HG03103 (cell line): ENCODE measurements around the gene CTAG1B.
"Not testable (repeated sequence)": the region's sequence is repeated elsewhere in the genome, so short reads cannot be mapped to it uniquely, and the experiment has no call there.

Source experiments
- ATAC-seq: cut with Tn5 transposase; IDR thresholded peaks from one replicate; pipeline ENCODE4 v1.9.1; 2021; ENCODE audit warnings: low read depth; ENCODE audit not compliant: unreplicated experiment

Gene CTAG1B

DNA sequence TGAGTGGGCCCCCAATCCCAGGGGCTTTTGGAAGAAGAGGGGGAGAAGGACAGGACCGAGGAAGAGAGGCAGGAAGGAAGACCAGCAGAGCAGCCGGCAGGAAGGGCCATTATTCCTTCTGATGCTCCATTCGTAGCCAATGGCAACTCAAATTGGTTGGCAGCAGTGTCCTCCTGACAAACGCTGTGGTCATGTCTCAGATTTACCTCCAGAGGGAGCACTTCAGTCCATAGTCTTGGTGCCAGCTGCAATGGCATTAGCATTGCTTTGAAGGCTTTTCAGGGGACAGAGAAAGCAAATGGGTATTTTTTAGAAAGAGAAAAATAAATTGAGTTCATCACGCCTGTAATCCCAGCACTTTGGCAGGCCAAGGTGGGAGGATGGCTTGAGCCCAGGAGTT lies 9.9 kb upstream of the CTAG1B start:
- not testable (repeated sequence) for ATAC-seq

DNA sequence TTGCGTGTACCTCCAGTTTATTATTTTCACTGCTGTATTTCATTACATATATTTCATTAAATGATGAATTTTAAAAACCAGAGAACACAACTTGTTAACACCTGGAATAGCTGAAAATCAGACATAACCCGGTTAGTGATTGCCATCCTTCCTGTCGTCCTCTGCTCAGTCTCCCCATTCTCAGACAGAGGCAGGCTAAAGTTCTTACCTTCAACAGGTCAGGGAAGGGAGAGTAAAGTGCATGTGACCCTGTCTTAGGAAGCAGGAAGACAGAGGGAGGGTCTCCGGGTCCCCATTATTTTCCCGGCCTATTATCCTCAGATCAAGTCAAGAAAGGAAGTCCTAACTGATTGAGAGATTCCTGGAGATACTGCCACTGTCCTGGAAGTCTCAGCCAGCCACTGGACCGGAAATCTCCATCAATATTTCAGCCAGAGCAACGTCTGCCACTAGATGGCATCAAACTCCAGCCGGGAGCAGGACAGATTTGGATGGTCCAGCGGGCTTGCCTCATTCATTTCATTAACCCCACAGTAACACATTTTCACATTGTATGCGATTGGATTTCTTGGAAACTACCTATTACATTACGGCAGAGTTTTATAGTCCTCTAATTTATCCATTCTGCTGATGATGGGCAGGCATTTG lies 1.8 kb upstream of the CTAG1B start:
- ATAC-seq: not testable (repeated sequence)

DNA sequence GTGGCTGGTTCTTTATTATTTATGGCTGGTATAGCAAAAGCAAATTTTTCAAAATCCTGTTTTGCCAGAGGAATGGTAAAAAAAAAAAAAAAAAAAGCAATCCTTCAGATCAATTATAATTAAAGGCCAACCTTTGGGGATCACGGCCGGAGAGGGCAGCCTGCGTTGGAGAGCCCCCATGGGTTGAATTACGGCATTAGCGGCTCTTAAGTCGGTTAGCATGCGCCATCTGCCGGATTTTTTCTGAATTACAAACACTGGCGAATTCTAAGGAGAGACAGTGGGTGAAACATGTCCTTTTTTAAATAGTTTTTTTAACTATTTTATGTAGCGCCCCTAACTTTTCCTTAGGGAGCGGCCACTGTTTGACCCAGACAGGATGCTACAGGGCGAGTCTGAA lies 5.5 kb downstream of the CTAG1B start:
- not testable (repeated sequence) for ATAC-seq

DNA sequence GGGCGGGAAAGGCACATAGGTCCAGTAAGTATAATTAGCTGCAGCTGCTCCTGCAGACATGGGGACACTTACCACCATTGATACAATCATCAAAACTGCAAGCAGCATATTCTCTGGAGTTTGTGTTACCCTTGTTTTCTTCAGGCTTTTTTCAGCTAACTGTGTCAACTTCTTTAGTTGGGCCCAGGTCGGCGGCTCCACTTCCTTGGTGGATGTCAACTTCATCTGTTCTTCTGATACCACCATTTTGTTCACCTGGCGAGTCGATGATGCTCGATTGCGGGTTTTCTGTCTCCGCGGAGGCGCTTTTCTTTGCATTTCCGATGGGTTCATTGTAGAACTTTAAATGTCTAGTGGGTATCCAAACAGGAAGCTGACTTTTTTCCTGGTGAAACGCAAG lies 7.9 kb downstream of the CTAG1B start:
- not testable (repeated sequence) for ATAC-seq

DNA sequence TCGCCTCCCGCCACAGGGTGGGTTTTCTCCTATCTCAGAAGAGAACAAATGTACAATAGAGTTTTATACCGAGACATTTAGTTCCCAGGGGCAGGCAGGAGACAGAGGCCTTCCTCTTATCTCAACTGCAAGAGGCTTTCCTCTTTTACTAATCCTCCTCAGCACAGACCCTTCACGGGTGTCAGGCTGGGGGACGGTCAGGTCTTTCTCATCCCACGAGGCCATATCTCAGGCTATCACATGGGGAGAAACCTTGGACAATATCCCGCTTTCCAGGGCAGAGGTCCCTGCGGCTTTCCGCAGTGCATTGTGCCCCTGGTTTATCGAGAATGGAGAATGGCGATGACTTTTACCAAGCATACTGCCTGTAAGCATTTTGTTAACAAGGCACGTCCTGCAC lies 10.3 kb downstream of the CTAG1B start:
- not testable (repeated sequence) for ATAC-seq

DNA sequence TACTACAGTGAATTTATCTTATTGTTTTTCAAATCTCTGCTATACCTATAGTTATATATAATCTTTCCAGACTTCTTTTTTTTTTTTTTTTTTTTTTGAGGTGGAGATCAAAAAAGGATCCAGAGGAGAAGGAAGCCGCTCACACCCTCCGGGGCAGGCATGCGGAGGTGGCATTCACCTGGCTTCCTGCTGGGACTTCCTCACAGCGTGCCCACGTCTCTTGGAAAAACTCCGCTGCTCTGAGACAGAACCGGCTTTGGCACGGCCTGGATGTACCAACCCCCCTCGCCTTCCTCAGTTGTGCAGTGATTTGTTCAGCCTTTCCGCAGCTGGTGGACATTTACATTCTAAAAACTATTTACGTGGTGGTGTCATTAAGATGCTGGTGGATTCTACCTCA lies 11.1 kb downstream of the CTAG1B start:
- not testable (repeated sequence) for ATAC-seq

DNA sequence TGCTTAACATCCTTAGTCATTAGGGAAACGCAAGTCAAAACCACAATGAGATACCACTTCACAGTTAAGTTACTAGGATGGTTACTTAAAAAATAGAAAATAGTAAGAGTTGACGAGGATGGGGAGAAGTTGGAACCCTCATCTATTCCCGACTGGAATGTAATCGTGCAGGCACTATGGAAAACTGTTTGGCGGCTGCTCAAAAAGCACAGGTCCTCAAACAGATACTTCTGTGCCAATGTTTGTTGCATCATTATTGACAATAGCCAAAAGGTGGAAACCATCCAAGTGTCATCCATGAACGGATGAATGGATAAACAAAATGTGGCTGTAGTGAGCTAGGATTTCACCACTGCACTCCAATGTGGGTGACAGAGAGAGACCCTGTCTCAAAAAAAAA lies 11.7 kb downstream of the CTAG1B start:
- no peak for ATAC-seq

DNA sequence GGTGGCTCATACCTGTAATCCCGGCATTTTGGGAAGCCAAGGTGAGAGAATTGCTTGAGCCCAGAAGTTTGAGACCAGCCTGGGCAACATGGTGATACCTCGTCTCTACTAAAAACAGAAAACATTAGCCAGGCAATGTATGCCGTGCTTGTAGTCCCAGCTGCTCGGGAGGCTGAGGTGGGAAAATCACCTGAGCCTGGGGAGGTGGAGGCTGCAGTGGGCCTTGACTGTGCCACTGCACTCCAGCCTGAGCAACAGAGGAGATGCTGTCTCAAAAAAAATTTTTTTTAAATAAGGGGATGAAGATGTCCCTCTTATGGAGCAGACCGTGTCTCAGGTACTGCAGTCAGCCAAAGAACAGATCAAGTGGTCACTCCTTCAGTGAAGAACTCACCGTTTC lies 13.5 kb downstream of the CTAG1B start:
- ATAC-seq: no peak

DNA sequence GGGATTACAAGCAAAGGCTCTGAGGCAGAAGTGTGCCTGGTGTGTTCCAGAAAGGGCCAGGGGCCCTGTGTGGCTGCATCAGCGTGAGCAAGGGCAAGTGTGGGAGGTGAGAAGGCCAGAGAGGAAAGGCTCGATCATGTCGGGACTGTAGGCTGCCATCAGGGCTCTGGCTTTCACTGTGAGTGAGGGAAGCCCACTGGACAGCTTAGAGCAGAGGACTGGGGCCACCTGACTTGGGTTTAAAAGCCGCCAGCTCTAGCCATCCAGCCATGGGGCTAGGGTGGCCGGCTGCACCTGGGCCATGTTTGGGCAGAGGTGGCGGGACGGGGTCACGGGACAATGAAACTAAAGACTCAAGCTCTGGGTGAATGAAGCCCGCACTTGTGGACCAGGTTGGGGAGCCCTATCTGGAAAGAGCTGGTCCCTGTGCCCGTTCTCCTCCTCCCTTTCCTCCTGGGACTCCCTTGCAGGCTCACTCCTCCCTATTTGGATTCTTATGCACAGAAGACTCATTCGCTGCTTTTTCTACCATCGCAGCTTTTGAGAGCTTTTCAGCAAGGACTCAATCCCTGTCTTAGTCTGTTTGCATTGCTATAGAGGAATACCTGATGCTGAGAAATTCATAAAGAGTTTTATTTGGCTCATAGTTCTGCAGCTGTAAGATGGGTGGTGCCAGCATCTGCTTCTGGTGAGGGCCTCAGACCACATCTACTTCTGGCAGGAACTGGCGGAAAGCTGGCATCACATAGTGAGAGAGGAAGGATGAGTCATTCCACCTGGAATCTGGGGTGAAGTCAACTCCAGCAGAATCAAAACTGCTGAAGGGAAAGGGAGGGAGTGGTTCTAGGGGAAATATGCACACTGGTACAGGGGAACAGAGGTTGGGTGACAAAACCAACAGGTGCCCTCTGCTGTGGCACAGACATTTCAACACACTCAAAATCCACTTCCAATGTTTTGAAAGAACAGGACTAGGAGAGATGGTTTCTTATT lies 15.3 kb downstream of the CTAG1B start:
- ATAC-seq: no peak

DNA sequence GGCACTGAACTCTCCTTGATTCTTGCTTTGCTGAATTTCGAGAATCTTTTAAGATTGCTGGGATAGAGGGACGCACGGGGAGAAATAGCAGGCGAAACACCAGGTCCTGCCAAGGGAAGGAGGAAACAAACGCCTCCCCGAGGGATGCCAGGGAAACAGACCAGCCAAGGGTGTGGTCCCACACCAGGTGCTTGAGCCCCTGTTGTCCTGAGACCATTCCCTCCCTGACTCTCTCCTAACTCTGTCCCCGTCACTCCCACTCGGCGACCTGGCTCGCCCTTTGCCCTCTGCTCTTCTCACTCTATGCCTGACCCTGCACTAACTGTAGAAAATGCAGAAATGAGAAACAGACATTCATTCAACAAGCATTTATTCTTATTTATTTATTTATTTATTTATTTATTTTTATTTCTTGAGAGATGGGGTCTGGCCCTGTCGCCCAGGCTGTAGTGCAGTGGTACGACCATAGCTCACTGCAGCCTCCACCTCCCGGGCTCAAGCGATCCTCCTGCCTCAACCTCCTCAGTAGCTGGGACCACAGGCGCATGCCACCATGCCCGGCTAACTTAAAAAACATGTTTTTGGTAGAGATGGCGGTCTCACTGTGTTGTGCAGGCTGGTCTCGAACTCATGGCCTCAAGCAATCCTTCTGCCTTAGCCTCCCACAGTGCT lies 16.2 kb downstream of the CTAG1B start:
- no peak for ATAC-seq

GRCh38 chrX:154602226-154602625 lies 16.9 kb downstream of the CTAG1B start:
- ATAC-seq: no peak

DNA sequence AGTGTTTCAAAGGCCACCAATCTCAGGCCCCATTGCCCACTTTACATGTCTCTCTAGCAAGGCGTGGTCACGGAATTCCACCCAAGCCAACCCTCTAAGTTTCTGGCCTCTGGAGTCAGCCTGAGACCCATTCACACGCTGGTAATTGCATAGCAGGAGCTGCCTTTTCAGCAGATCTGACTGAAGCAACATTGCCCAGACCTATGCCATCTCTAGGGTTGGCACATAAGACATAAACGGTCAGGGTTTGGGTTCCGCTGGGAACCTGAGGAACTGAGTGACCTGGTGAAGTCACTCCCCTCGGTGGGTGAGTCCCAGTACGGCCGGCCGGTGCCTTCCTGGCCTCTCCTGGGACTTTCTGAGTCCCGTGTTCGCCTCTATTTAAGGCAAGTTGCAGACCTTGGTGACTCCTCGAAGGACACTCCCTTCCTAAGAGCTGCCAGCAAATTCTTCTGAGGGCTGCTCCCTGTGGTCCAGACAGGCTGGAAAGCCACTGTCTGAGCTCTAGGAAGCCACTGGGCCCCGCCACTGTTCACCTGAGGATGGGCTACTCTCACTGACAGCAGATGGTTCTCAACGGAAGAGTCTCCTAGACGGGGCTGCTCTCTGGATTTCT lies 18.2 kb downstream of the CTAG1B start:
- no peak for ATAC-seq

DNA sequence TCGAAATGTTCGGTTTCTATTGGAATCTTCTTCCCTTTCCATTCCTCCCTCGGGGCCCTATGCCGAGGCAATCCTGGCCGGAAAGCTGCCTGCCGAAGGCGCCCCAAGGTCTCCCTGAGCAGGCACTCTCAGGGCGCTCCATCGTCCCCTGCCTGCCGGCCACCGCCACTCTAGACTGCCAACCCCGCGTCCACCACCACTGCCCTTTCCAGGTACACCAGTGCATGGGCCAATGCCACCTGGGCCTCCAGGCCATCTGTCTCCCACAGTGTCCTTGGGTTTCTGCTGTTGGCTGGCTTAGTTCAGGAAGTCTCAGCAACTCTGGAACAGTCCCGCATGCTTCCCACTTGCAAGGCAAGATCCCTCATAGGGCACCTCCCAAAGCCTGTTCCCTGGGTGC lies 19.6 kb downstream of the CTAG1B start:
- ATAC-seq: no peak

- ATAC-seq: no peak
These were observed 20.4 kb downstream of the CTAG1B start for GRCh38 chrX:154598656-154599055.

- ATAC-seq: no peak
These were observed 21.9 kb downstream of the CTAG1B start for GRCh38 chrX:154597221-154597620.

DNA sequence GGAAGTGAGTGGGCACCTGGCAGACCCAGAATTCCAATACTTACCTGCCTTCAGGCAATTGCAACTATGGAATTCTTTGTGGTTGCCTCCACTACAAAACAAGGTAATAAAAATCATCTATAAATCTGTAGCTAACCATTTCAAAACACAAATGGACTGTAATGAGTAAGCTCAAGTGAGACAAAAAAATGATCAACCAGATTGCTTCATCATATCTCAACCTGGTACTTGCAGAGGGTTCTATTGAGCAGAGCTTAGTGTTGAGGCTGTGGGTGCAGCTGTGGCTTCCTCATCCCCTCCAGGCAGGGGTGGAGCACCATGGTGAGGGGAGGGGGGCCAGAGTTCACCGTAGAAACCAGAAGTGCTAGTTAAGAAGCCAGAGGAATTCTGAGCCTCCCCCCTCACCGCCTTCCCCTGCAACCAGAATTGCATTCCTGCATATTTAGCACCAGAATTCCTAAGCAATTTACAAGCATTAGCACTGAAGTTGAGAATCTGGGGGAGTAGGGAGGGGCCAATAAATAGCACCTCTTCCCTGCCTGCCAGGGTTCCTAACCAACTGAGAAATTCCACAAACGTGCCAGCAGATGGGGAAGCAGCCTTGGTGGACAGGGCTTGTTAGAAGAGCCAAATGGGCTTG lies 22.7 kb downstream of the CTAG1B start:
- ATAC-seq: no peak

DNA sequence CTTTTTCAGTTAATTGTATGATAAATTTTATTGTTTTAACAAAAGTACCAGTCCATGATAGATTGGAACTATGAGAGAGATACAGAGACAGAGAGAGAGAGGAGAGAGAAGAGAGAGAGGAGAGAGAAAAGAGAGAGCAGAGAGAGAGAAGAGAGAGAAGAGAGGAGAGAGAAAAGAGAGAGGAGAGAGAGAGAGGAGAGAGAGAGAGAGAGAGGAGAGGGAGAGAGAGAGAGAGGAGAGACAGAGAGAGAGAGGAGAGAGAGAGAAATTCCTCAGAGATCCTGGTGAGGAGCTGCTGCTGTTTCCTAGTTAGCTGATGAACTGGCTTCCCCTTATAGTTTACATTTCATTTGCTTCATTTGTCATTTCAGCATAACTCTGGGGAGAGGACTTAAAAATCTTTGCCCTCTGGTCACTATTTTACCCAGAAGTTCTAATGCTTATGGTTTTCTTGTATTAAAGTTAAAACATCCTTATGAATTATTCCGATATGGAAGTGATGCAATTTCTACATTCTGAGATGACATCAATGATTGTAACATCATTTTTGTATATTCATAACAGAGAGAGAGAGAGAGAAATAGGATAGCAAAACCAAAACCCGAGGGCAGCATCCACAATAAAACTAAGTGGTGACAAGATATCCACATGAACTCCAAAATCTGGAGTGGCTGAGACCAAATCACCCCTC lies 23.4 kb downstream of the CTAG1B start:
- no peak for ATAC-seq

GRCh38 chrX:154594491-154594890 lies 24.6 kb downstream of the CTAG1B start:
- no peak for ATAC-seq

DNA sequence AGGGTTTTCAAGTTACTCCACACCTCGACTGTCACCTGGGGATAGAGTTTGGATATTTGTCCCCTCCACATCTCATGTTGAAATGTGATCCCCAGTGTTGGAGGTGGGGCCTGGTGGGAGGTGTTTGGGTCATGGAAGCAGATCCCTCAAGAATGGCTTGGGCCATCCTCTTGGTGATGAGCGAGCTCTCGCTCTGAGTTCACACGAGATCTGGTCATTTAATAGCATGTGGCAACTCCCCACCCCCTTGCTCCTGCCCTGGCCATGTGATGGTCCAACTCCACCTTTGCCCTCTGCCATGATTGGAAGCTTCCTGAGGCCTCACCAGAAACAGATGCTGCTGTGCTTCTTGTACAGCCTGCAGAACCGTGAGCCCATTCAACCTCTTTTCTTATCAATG lies 25.9 kb downstream of the CTAG1B start:
- no peak for ATAC-seq

- no peak for ATAC-seq
These were observed 26.6 kb downstream of the CTAG1B start for GRCh38 chrX:154592505-154592904.
